ENCODE measurements around the gene CXCL1. TPM values are rescaled to one million over a fixed set of nuclear protein-coding genes. Genes with fewer than 3 reads are reported as not detected.

Gene CXCL1
- total and polyA plus RNA-seq, 7 donors, result 0.26 to 4.2 (median 1.6) TPM

GRCh38 chr4:73868206-73869129 is 725 bp upstream of the CXCL1 start:
- ATAC-seq (peak in 1 of 4 donors; percentile 10), DNase-seq (no peak)
- no peak for TF ChIP-seq CTCF (IDR thresholded peaks at IDR 0.05)
- intact Hi-C loops (cut with DNase I), result no loop called here
- peak overlapping the region; percentile 30 for H3K27ac ChIP-seq
- H3K4me3 ChIP-seq, result peak overlapping the region; percentile 67
- no peaks in the 10 kb centered on the region for H3K36me3 ChIP-seq (ENCODE audit: insufficient read depth in 1 of 2, low read depth in 1 of 2)
- no peaks in the 10 kb centered on the region for H3K9me3 ChIP-seq
- peaks cover 0 to 10% (median 10%) of the 10 kb centered on the region in 3 donors for H3K27me3 ChIP-seq (ENCODE audit: insufficient read depth in 3 of 3, low read length in 2 of 3)
- no peaks in the 10 kb centered on the region for H3K4me1 ChIP-seq
- 35 to 43% (median 36%) methylated on average over 15 to 16 of the region's 16 CpGs for WGBS, 3 donors

GRCh38 chr4:73870260-73870659 is 1.1 kb downstream of the CXCL1 start:
- Histone ChIP-seq H3K9me3 (no peaks in the 10 kb centered on the region), H3K4me1 (no peaks in the 10 kb centered on the region), H3K27me3 (ENCODE audit: insufficient read depth in 3 of 3, low read length in 2 of 3) (peaks cover 0 to 10% (median 10%) of the 10 kb centered on the region in 3 donors), H3K4me3 (peak overlapping the region; percentile 67), H3K36me3 (ENCODE audit: insufficient read depth in 1 of 2, low read depth in 1 of 2) (no peaks in the 10 kb centered on the region), H3K27ac (no peak overlapping the region)
- DNase-seq (no peak), ATAC-seq (no peak)
- TF ChIP-seq CTCF (IDR thresholded peaks at IDR 0.05), result no peak
- 50 to 68% (median 63%) methylated on average over 3 of the region's 3 CpGs for WGBS, 3 donors
- intact Hi-C loops (cut with DNase I), result no loop called here

- no peaks in the 10 kb centered on the region for H3K36me3 ChIP-seq (ENCODE audit: insufficient read depth in 1 of 2, low read depth in 1 of 2)
- WGBS, 3 donors, result 79 to 92% (median 84%) methylated on average over 1 of the region's 1 CpG
- no peaks in the 10 kb centered on the region for H3K9me3 ChIP-seq
- DNase-seq (no peak), ATAC-seq (no peak)
- peak overlapping the region; percentile 67 for H3K4me3 ChIP-seq
- H3K27ac ChIP-seq, result no peak overlapping the region
- no peaks in the 10 kb centered on the region for H3K4me1 ChIP-seq
- intact Hi-C loops (cut with DNase I), result no loop called here
- peaks cover 0 to 10% (median 10%) of the 10 kb centered on the region in 3 donors for H3K27me3 ChIP-seq (ENCODE audit: insufficient read depth in 3 of 3, low read length in 2 of 3)
- TF ChIP-seq CTCF (IDR thresholded peaks at IDR 0.05), result no peak
Measured at GRCh38 chr4:73870768-73871167, 1.6 kb downstream of the CXCL1 start.

GRCh38 chr4:73871511-73872310 is 2.5 kb downstream of the CXCL1 start:
- no peak for TF ChIP-seq CTCF (IDR thresholded peaks at IDR 0.05)
- no peak overlapping the region for H3K4me3 ChIP-seq
- DNase-seq (no peak), ATAC-seq (no peak)
- no peaks in the 10 kb centered on the region for H3K4me1 ChIP-seq
- H3K36me3 ChIP-seq (ENCODE audit: insufficient read depth in 1 of 2, low read depth in 1 of 2), result no peaks in the 10 kb centered on the region
- H3K9me3 ChIP-seq, result no peaks in the 10 kb centered on the region
- H3K27me3 ChIP-seq (ENCODE audit: insufficient read depth in 3 of 3, low read length in 2 of 3), result peaks cover 0 to 10% (median 10%) of the 10 kb centered on the region in 3 donors
- intact Hi-C loops (cut with DNase I), result no loop called here
- H3K27ac ChIP-seq, result no peak overlapping the region
- 86 to 89% (median 87%) methylated on average over 6 of the region's 6 CpGs for WGBS, 3 donors
